ENCODE data around the gene SREBF1.

Gene SREBF1

GRCh38 chr17:17822616-17823015 is 14.2 kb downstream of the SREBF1 start:
- no peak for DNase-seq

- no peak for DNase-seq
Measured at GRCh38 chr17:17822189-17822588, 14.6 kb downstream of the SREBF1 start.

- DNase-seq, result no peak
Measured at GRCh38 chr17:17820463-17821158, 16.2 kb downstream of the SREBF1 start.

GRCh38 chr17:17820046-17820445 is 16.7 kb downstream of the SREBF1 start:
- DNase-seq, result no peak

- no peak for DNase-seq
Measured at GRCh38 chr17:17819561-17819995, 17.2 kb downstream of the SREBF1 start.

GRCh38 chr17:17819111-17819510 is 17.7 kb downstream of the SREBF1 start:
- no peak for DNase-seq

GRCh38 chr17:17818088-17818526 is 18.7 kb downstream of the SREBF1 start:
- no peak for DNase-seq

- DNase-seq, result no peak
Measured at GRCh38 chr17:17817552-17817947, 19.2 kb downstream of the SREBF1 start.

GRCh38 chr17:17816831-17817551 is 19.8 kb downstream of the SREBF1 start:
- no peak for DNase-seq

GRCh38 chr17:17816240-17816814 is 20.5 kb downstream of the SREBF1 start:
- DNase-seq, result no peak

- no peak for DNase-seq
Measured at GRCh38 chr17:17815436-17816200, 21.2 kb downstream of the SREBF1 start.

GRCh38 chr17:17815062-17815406 is 21.8 kb downstream of the SREBF1 start:
- DNase-seq, result no peak

GRCh38 chr17:17814162-17815061 is 22.4 kb downstream of the SREBF1 start:
- DNase-seq, result no peak

GRCh38 chr17:17813725-17814095 is 23.1 kb downstream of the SREBF1 start:
- DNase-seq, result no peak

GRCh38 chr17:17813055-17813724 is 23.6 kb downstream of the SREBF1 start:
- no peak for DNase-seq

GRCh38 chr17:17812211-17813054 is 24.4 kb downstream of the SREBF1 start:
- no peak for DNase-seq

GRCh38 chr17:17811381-17812210 is 25.2 kb downstream of the SREBF1 start:
- no peak for DNase-seq

GRCh38 chr17:17810895-17811248 is 25.9 kb downstream of the SREBF1 start:
- no peak for DNase-seq

GRCh38 chr17:17810084-17810894 is 26.5 kb downstream of the SREBF1 start:
- no peak for DNase-seq
